ENCODE results near the gene NEK7.
"Not testable (repeated sequence)": the region's sequence is repeated elsewhere in the genome, so short reads cannot be mapped to it uniquely, and the experiment has no call there.

Gene NEK7

GRCh38 chr1:198186916-198187580 is 30.2 kb downstream of the NEK7 start:
- H3K36me3 Mint-ChIP-seq: peaks cover 0 to 2% of the 10 kb centered on the region in 2 donors
- no peak for DNase-seq
- no peak overlapping the region for H3K4me3 Mint-ChIP-seq
- H3K4me1 Mint-ChIP-seq: peaks cover 14 to 48% of the 10 kb centered on the region in 2 donors
- no peaks in the 10 kb centered on the region for H3K27me3 Mint-ChIP-seq
- no peak for ATAC-seq (replicated peaks)
- H3K27ac Mint-ChIP-seq: peak overlapping the region; percentile 25
- no peaks in the 10 kb centered on the region for H3K9me3 Mint-ChIP-seq

GRCh38 chr1:198187973-198188588 is 31.3 kb downstream of the NEK7 start:
- no peaks in the 10 kb centered on the region for H3K9me3 Mint-ChIP-seq
- no peak overlapping the region for H3K4me3 Mint-ChIP-seq
- no peak for ATAC-seq (replicated peaks)
- no peaks in the 10 kb centered on the region for H3K27me3 Mint-ChIP-seq
- DNase-seq: no peak
- peaks cover 0 to 5% of the 10 kb centered on the region in 2 donors for H3K36me3 Mint-ChIP-seq
- peaks cover 20 to 51% of the 10 kb centered on the region in 2 donors for H3K4me1 Mint-ChIP-seq
- peak overlapping the region; percentile 66 for H3K27ac Mint-ChIP-seq

DNA sequence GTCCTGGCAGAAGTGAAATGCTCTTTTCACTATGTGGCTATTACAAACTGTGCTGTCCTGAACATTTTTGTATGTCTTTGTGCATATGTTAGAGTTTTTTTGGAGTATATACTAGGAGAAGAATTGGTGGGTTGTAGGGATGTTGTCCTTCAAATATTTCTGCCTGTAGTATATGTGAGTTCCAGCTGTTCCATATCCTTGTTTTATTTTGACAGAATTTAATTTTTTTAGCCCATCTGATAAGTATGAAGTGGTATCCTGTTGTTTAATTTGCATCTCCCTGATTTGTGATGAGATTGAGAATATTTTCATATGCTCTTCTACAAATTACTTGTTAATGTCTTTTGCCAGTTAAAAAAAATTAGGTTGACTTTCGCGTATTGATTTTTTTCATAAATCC is 34.3 kb downstream of the NEK7 start:
- H3K27ac Mint-ChIP-seq: no peak overlapping the region
- no peaks in the 10 kb centered on the region for H3K27me3 Mint-ChIP-seq
- H3K4me1 Mint-ChIP-seq: peaks cover 26 to 60% of the 10 kb centered on the region in 2 donors

GRCh38 chr1:198193871-198194270 is 37.1 kb downstream of the NEK7 start:
- H3K27me3 Mint-ChIP-seq; H3K4me3 Mint-ChIP-seq; ATAC-seq (replicated peaks); H3K9me3 Mint-ChIP-seq; H3K27ac Mint-ChIP-seq; DNase-seq: not testable (repeated sequence)
- Mint-ChIP-seq H3K36me3 (peaks cover 1 to 21% of the 10 kb centered on the region in 2 donors), H3K4me1 (peaks cover 35 to 66% of the 10 kb centered on the region in 2 donors)

More for the DNA sequence above, 34.3 kb downstream of the NEK7 start:
- ATAC-seq (replicated peaks): no peak
- DNase-seq: no peak
- Mint-ChIP-seq H3K4me3 (no peak overlapping the region), H3K9me3 (no peaks in the 10 kb centered on the region), H3K36me3 (peaks cover 1 to 11% of the 10 kb centered on the region in 2 donors)

- H3K27ac Mint-ChIP-seq: no peak overlapping the region
- H3K27me3 Mint-ChIP-seq: no peaks in the 10 kb centered on the region
- peaks cover 1 to 22% of the 10 kb centered on the region in 2 donors for H3K36me3 Mint-ChIP-seq
- no peaks in the 10 kb centered on the region for H3K9me3 Mint-ChIP-seq
- DNase-seq (no peak), ATAC-seq (replicated peaks) (no peak)
- H3K4me1 Mint-ChIP-seq: peaks cover 39 to 76% of the 10 kb centered on the region in 2 donors
- no peak overlapping the region for H3K4me3 Mint-ChIP-seq
These were observed 39.8 kb downstream of the NEK7 start for GRCh38 chr1:198196630-198197029.

GRCh38 chr1:198197285-198197684 is 40.5 kb downstream of the NEK7 start:
- peaks cover 1% of the 10 kb centered on the region in 2 donors for H3K9me3 Mint-ChIP-seq
- DNase-seq (no peak), ATAC-seq (replicated peaks) (no peak)
- H3K4me3 Mint-ChIP-seq: no peak overlapping the region
- peaks cover 3 to 23% of the 10 kb centered on the region in 2 donors for H3K36me3 Mint-ChIP-seq
- peak overlapping the region; percentile 62 for H3K27ac Mint-ChIP-seq
- peaks cover 40 to 76% of the 10 kb centered on the region in 2 donors for H3K4me1 Mint-ChIP-seq
- H3K27me3 Mint-ChIP-seq: no peaks in the 10 kb centered on the region

DNA sequence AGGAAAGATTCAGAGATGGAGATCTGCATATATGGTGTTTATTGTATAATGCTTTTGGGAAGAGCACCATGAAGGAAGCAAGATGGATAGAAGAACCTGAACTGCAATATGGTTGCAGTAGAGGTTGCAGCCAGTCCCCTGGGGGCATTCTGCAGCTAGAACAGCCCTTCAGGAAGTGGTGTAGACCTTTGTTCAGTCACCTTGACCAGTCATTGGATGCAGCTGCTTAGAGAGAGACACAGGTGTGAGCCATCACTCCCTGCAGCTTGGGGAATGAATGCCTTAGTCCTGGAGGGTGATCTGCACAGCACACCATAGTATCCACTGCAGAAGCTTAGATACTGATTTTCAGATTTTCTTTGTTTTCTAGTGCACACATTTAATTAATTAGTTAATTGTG is 42.3 kb downstream of the NEK7 start:
- Mint-ChIP-seq H3K9me3 (peaks cover 2 to 5% of the 10 kb centered on the region in 2 donors), H3K4me3 (no peak overlapping the region), H3K36me3 (peaks cover 5 to 22% of the 10 kb centered on the region in 2 donors), H3K4me1 (peaks cover 33 to 75% of the 10 kb centered on the region in 2 donors), H3K27me3 (no peaks in the 10 kb centered on the region), H3K27ac (no peak overlapping the region)
- ATAC-seq (replicated peaks) (peak; percentile 78 to 84), DNase-seq (no peak)

- Mint-ChIP-seq H3K9me3 (peaks cover 2 to 5% of the 10 kb centered on the region in 2 donors), H3K27me3 (no peaks in the 10 kb centered on the region), H3K27ac (peak overlapping the region; percentile 49), H3K36me3 (peaks cover 6 to 16% of the 10 kb centered on the region in 2 donors), H3K4me1 (peaks cover 27 to 77% of the 10 kb centered on the region in 2 donors), H3K4me3 (peak overlapping the region in 1 of 2 donors; percentile 50)
- ATAC-seq (replicated peaks): peak in 1 of 2 donors; percentile 69
- no peak for DNase-seq
These were observed 45.4 kb downstream of the NEK7 start for GRCh38 chr1:198201956-198202784.

- Mint-ChIP-seq H3K27ac (no peak overlapping the region), H3K27me3 (no peaks in the 10 kb centered on the region), H3K9me3 (peaks cover 2 to 5% of the 10 kb centered on the region in 2 donors), H3K4me3 (no peak overlapping the region), H3K36me3 (peaks cover 6 to 14% of the 10 kb centered on the region in 2 donors), H3K4me1 (peaks cover 24 to 65% of the 10 kb centered on the region in 2 donors)
- no peak for DNase-seq
- ATAC-seq (replicated peaks): no peak
These were observed 46.6 kb downstream of the NEK7 start for GRCh38 chr1:198203434-198203833.

GRCh38 chr1:198205016-198205684 is 48.4 kb downstream of the NEK7 start:
- Mint-ChIP-seq H3K27me3 (no peaks in the 10 kb centered on the region), H3K9me3 (peaks cover 2 to 5% of the 10 kb centered on the region in 2 donors), H3K4me3 (no peak overlapping the region), H3K36me3 (peaks cover 6 to 9% of the 10 kb centered on the region in 2 donors), H3K4me1 (peaks cover 17 to 54% of the 10 kb centered on the region in 2 donors), H3K27ac (no peak overlapping the region)
- ATAC-seq (replicated peaks) (no peak), DNase-seq (no peak)

- Mint-ChIP-seq H3K4me1 (peaks cover 15 to 42% of the 10 kb centered on the region in 2 donors), H3K36me3 (peaks cover 6 to 9% of the 10 kb centered on the region in 2 donors), H3K27ac (no peak overlapping the region), H3K9me3 (peaks cover 2 to 5% of the 10 kb centered on the region in 2 donors), H3K4me3 (no peak overlapping the region), H3K27me3 (no peaks in the 10 kb centered on the region)
- DNase-seq (no peak), ATAC-seq (replicated peaks) (no peak)
These were observed 49.5 kb downstream of the NEK7 start for GRCh38 chr1:198206292-198206691.

DNA sequence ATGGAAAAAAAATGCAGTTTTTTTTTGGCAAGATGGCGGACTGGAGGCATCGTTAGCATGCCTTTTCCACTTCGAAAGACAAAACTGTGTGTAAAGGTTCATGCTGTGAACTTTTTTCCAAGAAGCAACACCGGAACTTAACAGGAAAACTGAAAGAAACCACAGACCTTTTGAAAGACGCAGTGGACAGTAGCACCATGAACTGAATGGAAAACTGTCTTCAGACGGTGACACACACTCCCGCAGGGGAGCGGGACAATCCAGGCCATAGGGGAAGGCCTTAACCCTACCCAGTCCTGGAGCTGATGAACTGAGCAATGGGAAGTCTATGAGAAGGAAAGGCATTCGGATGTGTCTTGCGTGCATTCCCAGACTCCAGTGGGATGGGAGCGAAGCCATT is 54.9 kb downstream of the NEK7 start:
- Mint-ChIP-seq H3K36me3 (peaks cover 16 to 25% of the 10 kb centered on the region in 2 donors), H3K9me3 (peaks cover 8 to 10% of the 10 kb centered on the region in 2 donors), H3K4me3 (no peak overlapping the region), H3K27ac (no peak overlapping the region), H3K27me3 (no peaks in the 10 kb centered on the region), H3K4me1 (peaks cover 8% of the 10 kb centered on the region in 2 donors)
- no peak for ATAC-seq (replicated peaks)
- DNase-seq: no peak

GRCh38 chr1:198212126-198212525 is 55.3 kb downstream of the NEK7 start:
- peaks cover 16 to 25% of the 10 kb centered on the region in 2 donors for H3K36me3 Mint-ChIP-seq
- H3K4me1 Mint-ChIP-seq: peaks cover 8% of the 10 kb centered on the region in 2 donors
- ATAC-seq (replicated peaks) (no peak), DNase-seq (no peak)
- H3K4me3 Mint-ChIP-seq: no peak overlapping the region
- no peak overlapping the region for H3K27ac Mint-ChIP-seq
- H3K27me3 Mint-ChIP-seq: no peaks in the 10 kb centered on the region
- peaks cover 8 to 11% of the 10 kb centered on the region in 2 donors for H3K9me3 Mint-ChIP-seq

- Mint-ChIP-seq H3K4me1 (peaks cover 7 to 8% of the 10 kb centered on the region in 2 donors), H3K27me3 (no peaks in the 10 kb centered on the region), H3K27ac (no peak overlapping the region), H3K36me3 (peaks cover 16 to 25% of the 10 kb centered on the region in 2 donors), H3K9me3 (peaks cover 10 to 11% of the 10 kb centered on the region in 2 donors), H3K4me3 (no peak overlapping the region)
- DNase-seq (no peak), ATAC-seq (replicated peaks) (no peak)
These were observed 55.9 kb downstream of the NEK7 start for GRCh38 chr1:198212675-198213074.
